Measurements from ENCODE around the gene SMTNL1. TPM values are rescaled to one million over a fixed set of nuclear protein-coding genes. Genes with fewer than 3 reads are reported as not detected.

Gene SMTNL1
- total and polyA plus RNA-seq, 4 donors, result not detected

DNA sequence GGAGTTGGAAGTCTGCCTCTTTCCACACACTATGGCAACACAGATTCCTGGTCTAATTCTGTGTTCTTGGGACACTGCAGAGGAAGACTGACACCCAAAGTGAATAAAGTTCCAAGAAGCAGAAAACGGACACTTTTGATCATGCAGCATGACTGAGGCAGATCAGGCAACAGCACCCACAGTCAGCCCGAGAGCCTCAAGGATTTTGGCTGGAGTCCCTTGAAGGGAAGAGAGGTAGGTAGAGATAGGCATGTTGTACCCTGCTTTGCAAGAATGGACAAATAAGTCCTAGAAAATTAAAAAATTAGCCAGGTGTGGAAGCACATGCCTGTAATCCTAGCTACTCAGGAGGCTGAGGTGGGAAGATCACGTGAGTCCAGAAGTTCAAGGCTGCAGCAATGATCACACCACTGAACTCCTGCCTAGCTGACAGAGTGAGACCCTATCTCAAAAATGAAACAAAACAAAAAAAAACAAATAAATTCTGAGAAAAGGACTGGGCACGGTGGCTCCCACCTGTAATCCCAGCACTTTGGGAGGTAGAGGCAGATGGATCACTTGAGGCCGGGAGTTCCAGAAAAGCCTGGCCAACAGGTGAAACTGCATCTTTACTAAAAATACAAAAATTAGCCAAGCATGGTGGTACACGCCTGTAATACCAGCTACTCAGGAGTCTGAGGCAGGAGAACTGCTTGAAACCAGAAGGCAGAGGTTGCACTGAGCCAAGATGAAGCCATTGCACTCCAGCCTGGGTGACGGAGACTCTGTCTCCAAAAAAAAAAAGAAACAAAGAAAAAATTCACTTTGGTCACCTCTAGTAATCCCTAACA is 28.8 kb upstream of the SMTNL1 start:
- peaks cover 8 to 31% (median 22%) of the 10 kb centered on the region in 4 donors for H3K4me1 ChIP-seq (ENCODE audit: control insufficient read depth in 4 of 4, insufficient read depth in 4 of 4, low read length in 3 of 4)
- no peaks in the 10 kb centered on the region for H3K9me3 ChIP-seq (ENCODE audit: control insufficient read depth in 4 of 4, low read length in 3 of 4)
- peaks cover 3 to 21% (median 10%) of the 10 kb centered on the region in 4 donors for H3K36me3 ChIP-seq (ENCODE audit: control insufficient read depth in 4 of 4, insufficient read depth in 3 of 4, low read depth in 1 of 4, low read length in 3 of 4)
- 82% methylated on average over 7 of the region's 7 CpGs for WGBS
- no peak overlapping the region for H3K9ac ChIP-seq (ENCODE audit: low read depth in 1 of 2, low read length in 2 of 2)
- TF ChIP-seq ZBTB33 (IDR thresholded peaks at IDR 0.05) (no peak), TAF1 (conservative IDR thresholded peaks at IDR 0.05) (no peak), HNF4A (conservative IDR thresholded peaks at IDR 0.05) (peak; percentile 30 to 53)
- H3K27ac ChIP-seq (ENCODE audit: low read depth in 1 of 2, low read length in 2 of 2), result no peak overlapping the region
- no peak for DNase-seq (ENCODE audit: low spot score)
- no peak overlapping the region for H3K4me3 ChIP-seq (ENCODE audit: low read depth in 1 of 3, low read length in 3 of 3)
- H3K27me3 ChIP-seq (ENCODE audit: control insufficient read depth in 4 of 4, insufficient read depth in 4 of 4, low read length in 3 of 4), result no peaks in the 10 kb centered on the region

- H3K27me3 ChIP-seq (ENCODE audit: control insufficient read depth in 4 of 4, insufficient read depth in 4 of 4, low read length in 3 of 4), result no peaks in the 10 kb centered on the region
- no peak overlapping the region for H3K9ac ChIP-seq (ENCODE audit: low read depth in 1 of 2, low read length in 2 of 2)
- TF ChIP-seq FOXA2 (IDR thresholded peaks at IDR 0.05) (no peak), SP1 (IDR thresholded peaks at IDR 0.05) (no peak), RXRA (IDR thresholded peaks at IDR 0.05) (no peak), TAF1 (conservative IDR thresholded peaks at IDR 0.05) (no peak), HNF4G (IDR thresholded peaks at IDR 0.05) (no peak), ZBTB33 (IDR thresholded peaks at IDR 0.05) (no peak), NR2F2 (IDR thresholded peaks at IDR 0.05) (no peak), JUND (IDR thresholded peaks at IDR 0.05) (no peak), EGR1 (IDR thresholded peaks at IDR 0.05; ENCODE audit: low read depth in 2 of 2) (no peak), YY1 (IDR thresholded peaks at IDR 0.05) (no peak), HNF4A (conservative IDR thresholded peaks at IDR 0.05) (no peak), RAD21 (IDR thresholded peaks at IDR 0.05) (no peak), GABPA (IDR thresholded peaks at IDR 0.05 in 1 of 2, conservative IDR thresholded peaks at IDR 0.05 in 1 of 2) (no peak), FOXA1 (IDR thresholded peaks at IDR 0.05) (no peak), REST (IDR thresholded peaks at IDR 0.05) (no peak)
- TF ChIP-seq, protein P1, sequence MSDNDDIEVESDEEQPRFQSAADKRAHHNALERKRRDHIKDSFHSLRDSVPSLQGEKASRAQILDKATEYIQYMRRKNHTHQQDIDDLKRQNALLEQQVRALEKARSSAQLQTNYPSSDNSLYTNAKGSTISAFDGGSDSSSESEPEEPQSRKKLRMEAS (IDR thresholded peaks at IDR 0.05), result no peak
- TF ChIP-seq, protein P2, sequence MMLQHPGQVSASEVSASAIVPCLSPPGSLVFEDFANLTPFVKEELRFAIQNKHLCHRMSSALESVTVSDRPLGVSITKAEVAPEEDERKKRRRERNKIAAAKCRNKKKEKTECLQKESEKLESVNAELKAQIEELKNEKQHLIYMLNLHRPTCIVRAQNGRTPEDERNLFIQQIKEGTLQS (IDR thresholded peaks at IDR 0.05), result no peak
- TF ChIP-seq, protein P3, sequence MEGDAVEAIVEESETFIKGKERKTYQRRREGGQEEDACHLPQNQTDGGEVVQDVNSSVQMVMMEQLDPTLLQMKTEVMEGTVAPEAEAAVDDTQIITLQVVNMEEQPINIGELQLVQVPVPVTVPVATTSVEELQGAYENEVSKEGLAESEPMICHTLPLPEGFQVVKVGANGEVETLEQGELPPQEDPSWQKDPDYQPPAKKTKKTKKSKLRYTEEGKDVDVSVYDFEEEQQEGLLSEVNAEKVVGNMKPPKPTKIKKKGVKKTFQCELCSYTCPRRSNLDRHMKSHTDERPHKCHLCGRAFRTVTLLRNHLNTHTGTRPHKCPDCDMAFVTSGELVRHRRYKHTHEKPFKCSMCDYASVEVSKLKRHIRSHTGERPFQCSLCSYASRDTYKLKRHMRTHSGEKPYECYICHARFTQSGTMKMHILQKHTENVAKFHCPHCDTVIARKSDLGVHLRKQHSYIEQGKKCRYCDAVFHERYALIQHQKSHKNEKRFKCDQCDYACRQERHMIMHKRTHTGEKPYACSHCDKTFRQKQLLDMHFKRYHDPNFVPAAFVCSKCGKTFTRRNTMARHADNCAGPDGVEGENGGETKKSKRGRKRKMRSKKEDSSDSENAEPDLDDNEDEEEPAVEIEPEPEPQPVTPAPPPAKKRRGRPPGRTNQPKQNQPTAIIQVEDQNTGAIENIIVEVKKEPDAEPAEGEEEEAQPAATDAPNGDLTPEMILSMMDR (IDR thresholded peaks at IDR 0.05; ENCODE audit: low read depth, low read length, missing input control), result no peak
- no peaks in the 10 kb centered on the region for H3K9me3 ChIP-seq (ENCODE audit: control insufficient read depth in 4 of 4, low read length in 3 of 4)
- H3K4me1 ChIP-seq (ENCODE audit: control insufficient read depth in 4 of 4, insufficient read depth in 4 of 4, low read length in 3 of 4), result peaks cover 2 to 38% (median 28%) of the 10 kb centered on the region in 4 donors
- peaks cover 0 to 10% (median 4%) of the 10 kb centered on the region in 4 donors for H3K36me3 ChIP-seq (ENCODE audit: control insufficient read depth in 4 of 4, insufficient read depth in 3 of 4, low read depth in 1 of 4, low read length in 3 of 4)
- H3K4me3 ChIP-seq (ENCODE audit: low read depth in 1 of 3, low read length in 3 of 3), result no peak overlapping the region
- WGBS, result 94% methylated on average over 6 of the region's 6 CpGs
- DNase-seq (ENCODE audit: low spot score), result no peak
- H3K27ac ChIP-seq (ENCODE audit: low read depth in 1 of 2, low read length in 2 of 2), result no peak overlapping the region
Observed at GRCh38 chr11:57511741-57512430, 25.5 kb upstream of the SMTNL1 start.
